ENCODE data around the gene NACC2. TPM values are rescaled to one million over a fixed set of nuclear protein-coding genes. Genes with fewer than 3 reads are reported as not detected.

NACC2 gene
- total RNA-seq, 1 donor from 2014 or later: 9.6 TPM

DNA sequence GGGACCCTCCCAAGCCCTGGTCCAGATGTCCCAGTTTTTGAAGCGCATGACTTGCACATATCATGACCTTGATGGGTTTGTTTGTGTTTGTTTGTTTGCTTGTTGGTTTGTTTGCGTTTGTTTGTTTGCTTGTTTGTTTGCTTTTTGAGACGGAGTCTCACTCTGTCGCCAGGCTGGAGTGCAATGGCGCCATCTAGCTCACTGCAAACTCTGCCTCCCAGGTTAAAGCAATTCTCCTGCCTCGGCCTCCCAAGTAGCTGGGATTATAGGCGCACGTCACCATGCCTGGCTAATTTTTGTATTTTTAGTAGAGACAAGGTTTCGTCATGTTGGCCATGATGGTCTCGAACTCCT lies 120.9 kb downstream of the NACC2 start:
- H3K4me1 Mint-ChIP-seq (ENCODE audit: unreplicated experiment): no peaks in the 10 kb centered on the region
- TF ChIP-seq, protein P1, sequence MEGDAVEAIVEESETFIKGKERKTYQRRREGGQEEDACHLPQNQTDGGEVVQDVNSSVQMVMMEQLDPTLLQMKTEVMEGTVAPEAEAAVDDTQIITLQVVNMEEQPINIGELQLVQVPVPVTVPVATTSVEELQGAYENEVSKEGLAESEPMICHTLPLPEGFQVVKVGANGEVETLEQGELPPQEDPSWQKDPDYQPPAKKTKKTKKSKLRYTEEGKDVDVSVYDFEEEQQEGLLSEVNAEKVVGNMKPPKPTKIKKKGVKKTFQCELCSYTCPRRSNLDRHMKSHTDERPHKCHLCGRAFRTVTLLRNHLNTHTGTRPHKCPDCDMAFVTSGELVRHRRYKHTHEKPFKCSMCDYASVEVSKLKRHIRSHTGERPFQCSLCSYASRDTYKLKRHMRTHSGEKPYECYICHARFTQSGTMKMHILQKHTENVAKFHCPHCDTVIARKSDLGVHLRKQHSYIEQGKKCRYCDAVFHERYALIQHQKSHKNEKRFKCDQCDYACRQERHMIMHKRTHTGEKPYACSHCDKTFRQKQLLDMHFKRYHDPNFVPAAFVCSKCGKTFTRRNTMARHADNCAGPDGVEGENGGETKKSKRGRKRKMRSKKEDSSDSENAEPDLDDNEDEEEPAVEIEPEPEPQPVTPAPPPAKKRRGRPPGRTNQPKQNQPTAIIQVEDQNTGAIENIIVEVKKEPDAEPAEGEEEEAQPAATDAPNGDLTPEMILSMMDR (IDR thresholded peaks at IDR 0.05; ENCODE audit: unreplicated experiment): no peak
- no peak overlapping the region for H3K4me3 Mint-ChIP-seq (ENCODE audit: unreplicated experiment)
- H3K27ac Mint-ChIP-seq (ENCODE audit: unreplicated experiment): no peak overlapping the region
- H3K27me3 Mint-ChIP-seq (ENCODE audit: unreplicated experiment): peaks cover 1% of the 10 kb centered on the region
- DNase-seq (ENCODE audit: low spot score): no peak
- no peaks in the 10 kb centered on the region for H3K36me3 Mint-ChIP-seq (ENCODE audit: low read depth, unreplicated experiment)
- no peaks in the 10 kb centered on the region for H3K9me3 Mint-ChIP-seq (ENCODE audit: unreplicated experiment)

DNA sequence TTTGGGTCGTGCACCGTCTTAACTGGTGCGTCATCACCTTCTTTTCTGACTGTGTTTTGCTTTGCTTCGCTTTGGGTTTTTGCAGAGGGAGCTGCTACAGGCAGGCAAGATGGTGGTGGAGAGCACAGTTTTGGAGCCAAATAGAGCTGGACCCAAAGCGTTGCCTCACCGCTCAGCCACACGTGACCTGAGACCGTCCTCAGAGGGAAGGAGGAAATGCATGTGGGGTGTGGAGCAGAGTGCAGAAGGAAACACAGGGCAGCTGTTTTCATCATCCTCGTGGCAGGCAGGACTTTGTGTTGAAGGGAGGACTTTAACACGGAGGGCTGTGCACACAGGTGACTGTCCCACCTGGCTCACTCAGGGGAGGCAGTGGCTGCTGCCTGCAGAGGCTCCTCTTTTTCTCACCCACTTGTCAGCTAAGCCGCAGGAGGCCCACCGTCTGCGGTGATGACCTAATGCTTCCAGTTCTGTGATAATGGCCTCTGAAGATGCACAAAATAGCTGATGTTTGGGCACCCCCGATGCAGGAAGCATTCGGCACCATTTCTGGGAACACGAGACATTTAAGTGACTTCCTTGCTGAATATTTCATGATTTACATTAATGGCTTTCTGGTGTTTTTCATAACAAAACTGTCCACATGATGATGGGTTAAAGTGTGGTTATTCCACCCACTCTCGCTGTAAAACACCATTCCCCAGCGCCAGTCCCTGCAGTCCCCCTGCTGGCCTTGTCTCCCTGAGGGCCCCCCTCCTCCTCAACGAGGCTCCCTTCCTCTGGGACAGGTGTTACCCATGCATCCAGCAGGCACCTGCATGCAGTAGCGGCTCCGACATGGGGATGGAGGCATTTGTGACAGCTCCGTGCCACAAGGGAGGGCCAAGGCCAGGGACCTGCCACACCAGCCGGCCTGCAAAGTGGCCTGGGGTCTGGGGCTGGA lies 121.5 kb downstream of the NACC2 start:
- DNase-seq (ENCODE audit: low spot score): no peak
- H3K27me3 Mint-ChIP-seq (ENCODE audit: unreplicated experiment): peaks cover 3% of the 10 kb centered on the region
- no peaks in the 10 kb centered on the region for H3K4me1 Mint-ChIP-seq (ENCODE audit: unreplicated experiment)
- H3K9me3 Mint-ChIP-seq (ENCODE audit: unreplicated experiment): no peaks in the 10 kb centered on the region
- H3K4me3 Mint-ChIP-seq (ENCODE audit: unreplicated experiment): no peak overlapping the region
- H3K27ac Mint-ChIP-seq (ENCODE audit: unreplicated experiment): no peak overlapping the region
- TF ChIP-seq, protein P1 (IDR thresholded peaks at IDR 0.05; ENCODE audit: unreplicated experiment): no peak
- H3K36me3 Mint-ChIP-seq (ENCODE audit: low read depth, unreplicated experiment): no peaks in the 10 kb centered on the region

DNA sequence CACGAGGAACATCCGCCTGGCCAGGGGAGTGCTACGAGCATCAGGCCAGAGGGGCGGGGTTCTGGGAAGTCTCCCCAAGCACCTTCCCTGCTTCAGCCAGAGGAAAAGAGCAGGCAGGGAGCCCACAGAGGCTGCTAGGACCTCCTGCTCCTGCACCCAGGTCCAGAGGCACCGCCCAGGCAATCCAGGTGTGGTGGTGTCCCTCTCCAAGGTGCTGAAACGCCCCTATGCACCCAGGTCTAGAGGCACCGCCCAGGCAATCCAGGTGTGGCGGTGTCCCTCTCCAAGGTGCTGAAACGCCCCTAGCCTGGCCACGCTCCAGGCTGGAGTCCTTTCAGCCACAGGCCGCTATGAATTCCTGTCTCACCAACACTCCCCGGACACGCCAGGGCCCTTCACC lies 123.2 kb downstream of the NACC2 start:
- peak; percentile 67 for DNase-seq (ENCODE audit: low spot score)
- no peak overlapping the region for H3K4me3 Mint-ChIP-seq (ENCODE audit: unreplicated experiment)
- H3K27ac Mint-ChIP-seq (ENCODE audit: unreplicated experiment): no peak overlapping the region
- peaks cover 6% of the 10 kb centered on the region for H3K27me3 Mint-ChIP-seq (ENCODE audit: unreplicated experiment)
- H3K4me1 Mint-ChIP-seq (ENCODE audit: unreplicated experiment): peaks cover 7% of the 10 kb centered on the region
- TF ChIP-seq, protein P1 (IDR thresholded peaks at IDR 0.05; ENCODE audit: unreplicated experiment): no peak
- H3K36me3 Mint-ChIP-seq (ENCODE audit: low read depth, unreplicated experiment): no peaks in the 10 kb centered on the region
- H3K9me3 Mint-ChIP-seq (ENCODE audit: unreplicated experiment): no peaks in the 10 kb centered on the region

DNA sequence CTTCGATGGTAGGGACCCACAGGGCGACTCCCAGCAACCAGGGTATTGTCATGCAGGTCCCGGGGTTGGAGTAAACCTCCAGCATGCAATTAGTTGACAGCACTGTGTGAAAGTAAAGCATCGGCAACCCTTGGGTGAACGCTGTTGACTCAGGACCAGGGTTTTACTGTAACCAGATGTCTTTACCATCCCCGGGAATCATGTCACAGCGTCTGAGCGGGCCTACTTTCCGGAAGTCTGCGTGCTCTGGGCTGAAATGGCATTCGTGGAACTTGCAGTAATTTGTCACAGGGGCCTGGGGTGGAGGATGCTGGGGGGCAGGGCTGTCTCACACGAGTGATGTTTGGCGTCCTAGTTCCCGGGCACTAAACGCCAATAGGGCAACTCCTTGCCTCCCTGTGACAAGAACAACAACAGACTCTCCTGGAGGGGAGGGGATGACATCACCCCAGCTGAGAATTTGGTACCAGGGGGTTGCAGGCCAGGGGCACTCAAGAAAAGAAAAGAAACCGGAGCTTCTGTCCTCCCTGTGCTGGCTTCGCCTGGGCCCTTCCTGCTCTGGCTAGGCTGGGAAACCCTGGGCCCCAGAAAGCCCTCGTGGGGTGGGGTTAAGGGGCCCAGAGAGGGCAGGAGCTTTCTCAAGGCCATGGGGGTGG lies 123.8 kb downstream of the NACC2 start:
- no peak overlapping the region for H3K27ac Mint-ChIP-seq (ENCODE audit: unreplicated experiment)
- peaks cover 5% of the 10 kb centered on the region for H3K27me3 Mint-ChIP-seq (ENCODE audit: unreplicated experiment)
- TF ChIP-seq, protein P1 (IDR thresholded peaks at IDR 0.05; ENCODE audit: unreplicated experiment): no peak
- no peak for DNase-seq (ENCODE audit: low spot score)
- peaks cover 7% of the 10 kb centered on the region for H3K4me1 Mint-ChIP-seq (ENCODE audit: unreplicated experiment)
- no peaks in the 10 kb centered on the region for H3K9me3 Mint-ChIP-seq (ENCODE audit: unreplicated experiment)
- no peaks in the 10 kb centered on the region for H3K36me3 Mint-ChIP-seq (ENCODE audit: low read depth, unreplicated experiment)
- no peak overlapping the region for H3K4me3 Mint-ChIP-seq (ENCODE audit: unreplicated experiment)

All from endothelial cell (in vitro differentiated cells).